Lower leg skin (tissue), 3 donors: Measurements from ENCODE around the gene CGB7.

Experiments
- POLR2A ChIP-seq, 2 donors: fragments of 450-650 bp; IDR thresholded peaks; one replicate each; pipeline ENCODE4 v1.6.1; 2016 to 2017; ENCODE audit warnings: antibody characterized with exemption in 2 of 2, mild to moderate bottlenecking in 1 of 2, moderate library complexity in 1 of 2
- TF ChIP-seq, protein P1 (sequence below), 3 donors: fragments of 450-650 bp; IDR thresholded peaks; one replicate each; pipeline ENCODE4 v1.5.1; 2016; ENCODE audit warnings: antibody characterized with exemption in 3 of 3, mild to moderate bottlenecking in 3 of 3, moderate library complexity in 2 of 3

DNA sequence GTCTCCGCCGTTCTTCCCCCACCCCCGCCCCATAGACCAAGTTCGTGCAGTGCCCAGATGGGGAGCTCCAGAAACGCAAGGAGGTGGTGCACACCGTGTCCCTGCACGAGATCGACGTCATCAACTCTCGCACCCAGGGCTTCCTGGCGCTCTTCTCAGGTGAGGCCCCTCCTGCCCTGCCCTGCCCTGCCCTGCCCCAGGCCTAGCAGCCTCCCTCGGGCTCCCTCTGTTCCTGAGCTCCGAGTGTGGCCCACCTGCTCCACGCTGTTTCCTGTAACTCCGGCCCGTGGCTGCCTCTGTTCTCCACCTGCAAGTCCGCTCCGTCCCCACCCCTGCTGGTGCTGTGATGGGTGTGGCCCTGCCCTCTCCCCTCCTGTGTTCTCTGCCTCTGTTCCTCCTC is 47.1 kb downstream of the CGB7 start:
- TF ChIP-seq, protein P1, sequence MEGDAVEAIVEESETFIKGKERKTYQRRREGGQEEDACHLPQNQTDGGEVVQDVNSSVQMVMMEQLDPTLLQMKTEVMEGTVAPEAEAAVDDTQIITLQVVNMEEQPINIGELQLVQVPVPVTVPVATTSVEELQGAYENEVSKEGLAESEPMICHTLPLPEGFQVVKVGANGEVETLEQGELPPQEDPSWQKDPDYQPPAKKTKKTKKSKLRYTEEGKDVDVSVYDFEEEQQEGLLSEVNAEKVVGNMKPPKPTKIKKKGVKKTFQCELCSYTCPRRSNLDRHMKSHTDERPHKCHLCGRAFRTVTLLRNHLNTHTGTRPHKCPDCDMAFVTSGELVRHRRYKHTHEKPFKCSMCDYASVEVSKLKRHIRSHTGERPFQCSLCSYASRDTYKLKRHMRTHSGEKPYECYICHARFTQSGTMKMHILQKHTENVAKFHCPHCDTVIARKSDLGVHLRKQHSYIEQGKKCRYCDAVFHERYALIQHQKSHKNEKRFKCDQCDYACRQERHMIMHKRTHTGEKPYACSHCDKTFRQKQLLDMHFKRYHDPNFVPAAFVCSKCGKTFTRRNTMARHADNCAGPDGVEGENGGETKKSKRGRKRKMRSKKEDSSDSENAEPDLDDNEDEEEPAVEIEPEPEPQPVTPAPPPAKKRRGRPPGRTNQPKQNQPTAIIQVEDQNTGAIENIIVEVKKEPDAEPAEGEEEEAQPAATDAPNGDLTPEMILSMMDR (IDR thresholded peaks at IDR 0.05), result no peak
- no peak for TF ChIP-seq POLR2A (IDR thresholded peaks at IDR 0.05)
